PFSK-1 (cell line): ENCODE results near the gene OGFR.

Source experiments
- POLR2AphosphoS5 ChIP-seq: IDR thresholded peaks from 2 replicates; pipeline ENCODE4 v1.6.1; 2012; ENCODE audit warnings: low read depth, mild to moderate bottlenecking, control low read depth, low read length, moderate library complexity
- SIN3A ChIP-seq: IDR thresholded peaks from 2 replicates; pipeline ENCODE4 v1.6.1; 2012; ENCODE audit warnings: mild to moderate bottlenecking, low read length, moderate library complexity, borderline replicate concordance; ENCODE audit not compliant: insufficient read depth
- TAF1 ChIP-seq: IDR thresholded peaks from 2 replicates; pipeline ENCODE4 v1.6.1; 2012; ENCODE audit warnings: low read length, control low read depth, borderline replicate concordance; ENCODE audit not compliant: insufficient read depth
- TF ChIP-seq, protein P1 (sequence below), 2 experiments: IDR thresholded peaks; 2 replicates each; pipeline versions ENCODE4 v1.6.1 to v1.8.0; 2011 to 2012; ENCODE audit warnings: low read depth in 2 of 2, low read length in 2 of 2, control low read depth in 1 of 2, inconsistent platforms in 1 of 2, mild to moderate bottlenecking in 1 of 2, moderate library complexity in 1 of 2; ENCODE audit not compliant: insufficient read depth in 1 of 2

DNA sequence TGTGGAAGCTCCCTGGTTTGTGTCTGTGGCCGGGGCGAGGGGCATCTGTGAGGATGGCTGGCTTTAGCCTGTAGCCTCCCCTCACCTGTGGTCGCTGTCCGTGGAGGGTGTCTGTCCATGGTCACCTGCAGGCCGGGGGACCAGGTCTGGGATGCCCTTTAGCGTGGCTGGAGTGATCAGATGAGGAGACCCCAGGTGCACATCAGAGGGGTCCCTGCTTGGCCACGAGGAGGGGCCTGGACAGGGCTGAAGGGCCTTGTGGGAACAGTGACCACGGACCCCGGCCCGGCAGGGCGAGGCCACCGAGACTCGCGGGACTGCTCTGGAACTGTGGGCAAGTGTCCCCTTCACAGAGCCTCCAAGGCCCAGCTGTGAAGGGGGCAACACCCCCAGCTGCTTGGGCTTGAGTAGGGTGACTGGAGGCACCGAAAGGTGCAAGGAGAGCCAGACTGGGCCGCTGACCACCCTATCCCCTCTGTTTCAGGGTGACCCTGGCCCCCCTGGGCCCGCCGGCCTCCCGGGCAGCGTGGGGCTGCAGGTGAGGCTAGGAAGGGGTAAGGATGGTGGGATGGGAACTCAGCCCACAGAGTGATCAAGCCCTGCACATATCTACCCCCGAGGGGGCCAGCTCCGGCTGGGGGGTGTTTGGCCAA is 20.8 kb downstream of the OGFR start:
- no peak for TF ChIP-seq POLR2AphosphoS5
- TF ChIP-seq, protein P1, sequence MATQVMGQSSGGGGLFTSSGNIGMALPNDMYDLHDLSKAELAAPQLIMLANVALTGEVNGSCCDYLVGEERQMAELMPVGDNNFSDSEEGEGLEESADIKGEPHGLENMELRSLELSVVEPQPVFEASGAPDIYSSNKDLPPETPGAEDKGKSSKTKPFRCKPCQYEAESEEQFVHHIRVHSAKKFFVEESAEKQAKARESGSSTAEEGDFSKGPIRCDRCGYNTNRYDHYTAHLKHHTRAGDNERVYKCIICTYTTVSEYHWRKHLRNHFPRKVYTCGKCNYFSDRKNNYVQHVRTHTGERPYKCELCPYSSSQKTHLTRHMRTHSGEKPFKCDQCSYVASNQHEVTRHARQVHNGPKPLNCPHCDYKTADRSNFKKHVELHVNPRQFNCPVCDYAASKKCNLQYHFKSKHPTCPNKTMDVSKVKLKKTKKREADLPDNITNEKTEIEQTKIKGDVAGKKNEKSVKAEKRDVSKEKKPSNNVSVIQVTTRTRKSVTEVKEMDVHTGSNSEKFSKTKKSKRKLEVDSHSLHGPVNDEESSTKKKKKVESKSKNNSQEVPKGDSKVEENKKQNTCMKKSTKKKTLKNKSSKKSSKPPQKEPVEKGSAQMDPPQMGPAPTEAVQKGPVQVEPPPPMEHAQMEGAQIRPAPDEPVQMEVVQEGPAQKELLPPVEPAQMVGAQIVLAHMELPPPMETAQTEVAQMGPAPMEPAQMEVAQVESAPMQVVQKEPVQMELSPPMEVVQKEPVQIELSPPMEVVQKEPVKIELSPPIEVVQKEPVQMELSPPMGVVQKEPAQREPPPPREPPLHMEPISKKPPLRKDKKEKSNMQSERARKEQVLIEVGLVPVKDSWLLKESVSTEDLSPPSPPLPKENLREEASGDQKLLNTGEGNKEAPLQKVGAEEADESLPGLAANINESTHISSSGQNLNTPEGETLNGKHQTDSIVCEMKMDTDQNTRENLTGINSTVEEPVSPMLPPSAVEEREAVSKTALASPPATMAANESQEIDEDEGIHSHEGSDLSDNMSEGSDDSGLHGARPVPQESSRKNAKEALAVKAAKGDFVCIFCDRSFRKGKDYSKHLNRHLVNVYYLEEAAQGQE (IDR thresholded peaks at IDR 0.05; ENCODE audit: insufficient read depth in 1 of 2, low read depth in 2 of 2, low read length in 2 of 2), result no peak
- no peak for TF ChIP-seq SIN3A
- TF ChIP-seq TAF1, result no peak
